ENCODE data around the gene PARP1.

Gene PARP1

GRCh38 chr1:226371866-226372490, 35.9 kb downstream of the PARP1 start:
- DNase-seq, result no peak

- DNase-seq, result no peak
Measured at GRCh38 chr1:226371027-226371694, 36.7 kb downstream of the PARP1 start.

GRCh38 chr1:226370144-226370923, 37.6 kb downstream of the PARP1 start:
- no peak for DNase-seq

- DNase-seq, result no peak
Measured at GRCh38 chr1:226369110-226369509, 38.8 kb downstream of the PARP1 start.

- DNase-seq, result no peak
Measured at GRCh38 chr1:226366290-226366689, 41.6 kb downstream of the PARP1 start.

- DNase-seq, result no peak
Measured at GRCh38 chr1:226365831-226366231, 42.1 kb downstream of the PARP1 start.

GRCh38 chr1:226364901-226365565, 42.9 kb downstream of the PARP1 start:
- no peak for DNase-seq

GRCh38 chr1:226364514-226364899, 43.4 kb downstream of the PARP1 start:
- no peak for DNase-seq

GRCh38 chr1:226363801-226364513, 43.9 kb downstream of the PARP1 start:
- DNase-seq, result no peak

- no peak for DNase-seq
Measured at GRCh38 chr1:226362891-226363447, 44.9 kb downstream of the PARP1 start.

- no peak for DNase-seq
Measured at GRCh38 chr1:226362361-226362760, 45.5 kb downstream of the PARP1 start.

- DNase-seq, result no peak
Measured at GRCh38 chr1:226360106-226360746, 47.7 kb downstream of the PARP1 start.

- DNase-seq, result no peak
Measured at GRCh38 chr1:226357416-226357815, 50.5 kb downstream of the PARP1 start.

GRCh38 chr1:226355669-226356551, 52.0 kb downstream of the PARP1 start:
- peak; percentile 18 to 61 for DNase-seq

GRCh38 chr1:226355016-226355415, 52.9 kb downstream of the PARP1 start:
- no peak for DNase-seq

- DNase-seq, result no peak
Measured at GRCh38 chr1:226353698-226354525, 54.0 kb downstream of the PARP1 start.

- no peak for DNase-seq
Measured at GRCh38 chr1:226351709-226352108, 56.2 kb downstream of the PARP1 start.

- DNase-seq, result no peak
Measured at GRCh38 chr1:226350519-226350865, 57.4 kb downstream of the PARP1 start.

GRCh38 chr1:226349801-226350518, 57.9 kb downstream of the PARP1 start:
- no peak for DNase-seq

Measured in cerebellar nuclear complex (tissue), 1 donor.